NCI-H345 treated with DMSO at 0.1 percent for 48 hours (cell line): ENCODE results near the gene KIAA1671.
A peak's percentile ranks its signal among the peaks of the same experiment; 100 is the strongest.
"Not testable (repeated sequence)": the region's sequence is repeated elsewhere in the genome, so short reads cannot be mapped to it uniquely, and the experiment has no call there.

Experiments
- DNase-seq: peaks from one replicate; lab custom pipeline; 2025; ENCODE audit not compliant: unreplicated experiment; lab: John Stamatoyannopoulos, UW

Gene KIAA1671

DNA sequence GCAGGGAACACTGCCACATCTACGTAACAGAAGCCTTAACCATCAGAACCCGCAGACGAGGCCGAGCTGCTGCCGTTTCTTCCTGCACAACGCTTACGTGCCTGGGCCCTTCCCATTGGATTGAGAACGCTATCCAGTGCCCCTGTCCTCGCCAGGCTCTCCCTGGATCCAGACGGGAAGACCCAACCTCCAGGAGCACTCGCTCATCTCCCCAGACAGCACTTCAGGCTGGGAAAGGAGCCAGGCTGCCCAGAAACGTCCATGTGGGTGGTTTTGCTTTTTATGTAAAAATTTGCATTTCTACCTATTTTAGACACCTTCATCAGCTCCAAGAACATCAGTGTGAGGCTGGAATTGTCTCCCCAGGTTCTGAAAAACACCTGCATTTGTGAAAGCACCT, 239.9 kb downstream of the KIAA1671 start:
- no peak for DNase-seq

DNA sequence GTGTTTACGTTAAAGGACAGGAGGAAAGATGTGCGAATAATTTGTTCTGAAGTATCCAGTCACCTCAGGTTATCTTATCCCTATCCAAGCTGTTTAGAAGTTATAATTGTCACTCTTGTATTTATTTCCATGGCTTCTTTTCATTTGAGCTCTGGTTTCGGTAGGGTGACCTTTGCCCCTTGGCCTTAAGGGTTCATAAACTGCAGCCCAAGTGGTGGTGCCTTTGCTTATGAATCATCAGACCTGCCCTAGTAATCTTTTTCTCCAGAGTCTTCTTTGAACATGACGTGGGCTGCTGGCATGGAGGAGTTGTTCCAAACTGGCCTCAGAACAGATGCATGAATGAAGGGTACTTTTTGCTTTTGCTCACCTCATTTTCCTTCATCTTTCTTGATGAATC, 240.6 kb downstream of the KIAA1671 start:
- DNase-seq: no peak

DNA sequence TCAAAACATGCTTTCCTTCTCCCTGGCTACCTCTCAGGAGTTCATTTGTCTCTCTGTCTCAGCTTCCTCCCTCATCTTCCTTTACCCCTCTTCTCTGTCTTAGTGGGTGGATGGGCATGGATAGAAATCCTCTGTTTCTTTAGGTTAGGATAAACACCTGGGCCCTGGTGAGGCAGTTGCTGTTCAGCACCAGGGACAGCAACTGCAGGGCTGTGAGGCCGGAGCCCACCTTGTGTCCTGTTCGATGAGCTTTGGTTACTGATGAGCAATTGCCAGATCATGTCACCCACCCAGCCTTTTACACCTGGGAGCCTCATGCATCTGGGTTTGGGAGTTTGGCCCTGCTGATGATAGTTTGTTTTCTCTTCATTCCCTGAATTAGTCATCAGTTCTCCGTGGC, 241.0 kb downstream of the KIAA1671 start:
- DNase-seq: no peak

DNA sequence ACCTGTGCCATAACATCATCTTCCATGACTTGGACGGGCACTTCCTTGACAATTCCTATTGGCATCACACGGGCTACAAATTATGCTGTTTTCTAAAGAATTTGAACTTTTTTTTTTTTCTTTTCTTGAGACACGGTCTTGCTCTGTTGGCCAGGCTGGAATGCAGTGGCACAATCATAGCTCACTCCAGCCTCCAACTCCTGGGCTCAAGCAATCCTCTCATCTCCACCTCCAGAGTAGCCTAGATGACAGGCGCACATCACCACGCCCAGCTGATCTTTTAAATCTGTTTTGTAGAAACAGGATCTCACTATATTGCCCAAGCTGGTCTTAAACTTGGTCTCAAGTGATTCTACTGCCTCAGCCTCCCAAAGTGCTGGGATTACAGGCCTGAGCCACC, 243.8 kb downstream of the KIAA1671 start:
- DNase-seq: no peak

DNA sequence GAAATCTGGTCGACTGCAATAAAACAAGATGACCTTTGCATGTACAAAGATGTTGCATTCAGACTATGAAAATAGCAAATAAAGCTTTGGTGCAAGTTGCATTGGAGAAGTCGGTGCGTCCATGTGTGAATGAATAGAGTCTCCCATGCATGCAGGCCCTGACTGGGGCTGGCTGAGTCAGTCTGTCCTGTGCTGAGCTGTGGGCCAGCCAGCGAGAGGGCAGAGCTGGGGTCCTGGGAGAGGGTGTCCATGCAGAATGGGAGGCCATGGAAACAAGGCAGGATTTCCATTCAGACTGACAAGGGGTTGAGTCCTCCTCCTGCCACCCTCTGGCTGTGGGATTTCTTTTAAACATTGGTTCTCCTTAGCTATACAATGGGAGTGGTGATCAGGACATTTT, 244.8 kb downstream of the KIAA1671 start:
- no peak for DNase-seq

GRCh38 chr22:25199731-25200520, 247.4 kb downstream of the KIAA1671 start, which contains the start of gene CRYBB3:
Gene CRYBB3 (plus strand): TSS chr22:25199858. CDS start chr22:25201397, 1,539 bp downstream.
- DNase-seq: no peak

DNA sequence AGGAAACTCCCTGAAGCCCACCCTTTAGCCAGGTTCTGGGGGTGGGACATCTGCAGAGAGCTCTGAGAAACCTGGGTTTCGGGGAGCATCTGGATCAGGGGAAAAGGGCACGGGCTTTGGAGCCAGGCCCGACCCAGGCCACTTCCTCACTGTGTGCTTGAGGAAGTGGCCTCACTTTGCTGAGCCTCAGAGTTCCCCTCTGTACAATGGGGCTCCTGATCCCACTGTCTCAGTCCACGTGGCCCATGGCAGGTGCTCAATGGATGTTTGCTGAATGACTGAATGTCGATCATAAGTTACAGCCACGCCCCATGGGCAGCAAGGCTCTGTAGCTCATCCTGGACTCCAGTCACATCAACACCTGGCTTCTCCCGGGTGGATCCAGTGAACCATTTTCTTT, 248.5 kb downstream of the KIAA1671 start:
- no peak for DNase-seq

DNA sequence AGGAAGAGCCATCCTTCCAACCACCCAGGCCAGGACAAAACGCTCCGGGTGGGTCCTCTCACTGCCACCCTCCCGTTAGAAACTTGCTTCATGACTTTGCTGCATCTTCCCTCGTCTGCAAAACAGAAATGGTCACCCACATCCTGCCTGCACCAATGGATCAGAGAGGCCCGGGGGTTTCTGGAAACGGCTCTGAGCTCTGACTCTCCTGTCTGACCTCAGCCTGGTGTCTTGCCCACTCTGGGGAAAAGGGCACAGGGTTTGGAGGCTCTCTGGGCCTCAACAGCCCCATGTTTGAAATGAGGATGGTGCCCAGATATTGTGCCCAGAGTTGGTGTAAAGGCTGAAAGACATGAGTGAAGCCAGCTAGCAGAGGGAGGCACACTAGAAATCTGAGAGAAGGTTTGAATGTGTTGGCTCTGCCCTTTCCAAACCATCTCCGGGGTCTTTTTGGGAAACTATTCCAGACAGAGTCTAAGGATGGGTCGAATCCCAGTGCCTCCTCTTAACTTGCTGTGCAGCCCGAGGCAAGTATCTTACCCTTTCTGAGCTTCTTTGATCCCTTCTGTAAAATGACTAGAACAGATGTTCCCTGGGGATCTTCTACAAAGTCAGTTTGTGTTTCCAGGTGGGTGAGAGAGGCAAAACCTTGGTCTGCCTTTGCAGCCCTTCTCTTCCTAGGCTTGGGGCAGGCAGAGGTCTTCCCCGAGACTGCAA, 249.2 kb downstream of the KIAA1671 start:
- DNase-seq: no peak

- peak; percentile 13 for DNase-seq
Observed at GRCh38 chr22:25202290-25202921, 249.9 kb downstream of the KIAA1671 start.

DNA sequence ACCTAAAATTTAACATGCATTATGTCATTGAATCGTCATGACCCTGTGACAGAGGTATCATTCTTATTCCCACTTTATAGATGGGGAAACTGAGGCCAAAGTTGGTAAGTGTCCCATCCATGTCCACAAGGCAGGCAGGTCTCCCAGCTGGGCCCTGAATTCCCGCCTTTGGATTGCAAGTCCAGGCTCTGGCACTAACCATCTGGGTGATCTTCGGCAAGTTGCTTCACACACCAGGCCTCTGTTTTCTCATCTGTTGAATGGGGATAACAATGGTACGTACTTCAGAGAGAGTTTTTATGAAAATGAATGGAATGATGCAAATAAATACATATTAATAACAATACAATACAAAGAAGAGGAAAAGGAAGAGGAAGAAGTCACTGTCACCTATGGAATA, 250.6 kb downstream of the KIAA1671 start:
- no peak for DNase-seq

GRCh38 chr22:25204547-25204946, 252.0 kb downstream of the KIAA1671 start:
- not testable (repeated sequence) for DNase-seq

DNA sequence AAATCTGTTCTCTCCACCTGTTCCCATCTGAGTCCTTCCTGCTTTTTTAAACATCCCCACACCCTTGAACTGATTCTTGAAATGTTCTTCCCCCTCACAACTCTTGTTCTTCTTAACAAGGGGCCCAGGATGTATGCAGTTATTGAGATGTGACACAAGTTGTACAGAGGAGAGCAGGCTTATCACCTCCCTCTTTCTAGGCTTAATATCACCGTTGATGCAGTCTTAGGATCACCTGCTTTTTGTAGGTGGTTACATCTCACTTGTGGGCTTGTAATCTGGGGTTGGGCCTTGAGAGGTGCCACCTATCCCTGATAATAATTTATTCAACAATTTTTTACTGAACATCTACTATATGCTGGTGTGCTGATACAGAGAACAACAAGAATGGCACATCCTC, 253.3 kb downstream of the KIAA1671 start:
- DNase-seq: no peak

DNA sequence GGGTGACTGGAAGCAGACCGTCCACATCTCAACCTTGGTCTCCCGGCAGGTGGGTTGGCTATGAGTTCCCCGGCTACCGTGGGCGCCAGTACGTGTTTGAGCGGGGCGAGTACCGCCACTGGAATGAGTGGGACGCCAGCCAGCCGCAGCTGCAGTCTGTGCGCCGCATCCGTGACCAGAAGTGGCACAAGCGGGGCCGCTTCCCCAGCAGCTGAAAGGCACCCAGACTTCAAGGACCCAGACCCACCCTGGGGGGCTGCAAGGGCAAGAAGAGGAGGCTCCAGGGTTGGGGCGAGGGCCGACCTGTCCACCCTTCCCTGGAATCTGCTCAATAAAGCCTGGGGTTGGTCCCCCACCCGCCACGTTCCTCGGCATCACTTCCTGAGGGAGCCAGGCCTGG, 254.5 kb downstream of the KIAA1671 start:
- DNase-seq: no peak

DNA sequence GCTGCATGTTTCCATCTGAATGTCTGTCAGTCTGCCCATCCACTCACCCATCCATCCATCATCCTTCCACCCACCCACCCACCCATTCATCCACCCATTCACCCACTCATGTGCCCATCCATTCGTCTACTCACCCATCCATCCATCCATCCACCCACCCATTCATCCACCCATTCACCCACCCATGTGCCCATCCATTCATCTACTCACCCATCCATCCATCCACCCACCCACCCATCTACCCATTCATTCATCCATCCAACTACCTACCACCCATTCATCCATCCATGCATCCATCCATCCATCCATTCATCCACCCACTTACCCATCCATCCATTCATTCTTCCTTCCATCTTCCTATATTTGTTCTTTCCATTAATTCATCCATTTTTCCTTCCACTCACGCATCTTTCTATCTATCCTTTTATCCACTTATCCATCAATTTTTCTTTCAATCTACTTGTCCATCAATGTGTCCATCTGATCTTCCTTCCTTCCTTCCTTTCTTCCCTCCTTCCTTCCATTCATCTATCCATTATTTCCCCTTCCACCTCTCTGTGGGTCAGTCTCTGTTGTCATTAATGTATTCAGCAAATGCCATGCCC, 255.1 kb downstream of the KIAA1671 start:
- no peak for DNase-seq

- no peak for DNase-seq
Observed at GRCh38 chr22:25208328-25208727, 255.8 kb downstream of the KIAA1671 start.

- DNase-seq: no peak
Observed at GRCh38 chr22:25208743-25209505, 256.4 kb downstream of the KIAA1671 start.

DNA sequence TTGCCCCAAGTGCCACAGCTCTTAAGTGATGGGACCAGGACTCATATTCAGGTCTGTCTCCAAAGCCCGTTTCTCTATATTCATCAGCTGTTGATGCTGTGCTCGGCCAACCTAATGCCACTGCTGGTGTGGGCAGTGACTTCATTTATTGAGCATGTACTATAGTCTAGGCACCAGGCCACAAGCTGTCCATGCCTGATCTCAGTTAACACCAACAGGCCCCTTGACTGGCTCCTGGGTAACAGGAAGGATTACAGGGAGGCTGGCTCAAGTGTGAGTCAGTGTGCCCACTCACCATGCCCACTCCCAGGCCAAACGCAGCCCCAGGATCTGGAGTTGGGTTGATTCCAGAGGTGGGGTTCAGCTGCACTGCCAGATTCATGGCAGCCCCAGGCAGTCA, 258.3 kb downstream of the KIAA1671 start:
- no peak for DNase-seq

DNA sequence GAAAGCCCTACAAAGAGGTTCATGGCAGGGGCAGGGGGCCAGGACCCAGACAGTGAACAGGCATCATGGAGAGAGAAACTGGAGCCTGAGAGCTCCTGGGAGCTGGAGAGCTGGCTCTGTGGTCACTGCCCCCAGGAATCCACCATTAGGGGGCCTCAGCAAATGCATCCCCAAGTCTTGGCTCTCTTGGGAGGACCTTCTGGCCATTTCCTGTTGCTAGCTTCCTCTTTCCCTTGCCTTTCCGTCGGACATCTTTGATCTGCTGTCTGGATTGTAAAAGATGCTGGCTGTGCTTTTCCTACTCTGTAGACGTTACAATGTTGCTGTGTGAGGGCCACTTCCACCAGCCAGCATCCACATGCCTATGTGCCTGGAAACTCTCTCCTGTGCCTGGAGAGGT, 259.8 kb downstream of the KIAA1671 start:
- DNase-seq: no peak

DNA sequence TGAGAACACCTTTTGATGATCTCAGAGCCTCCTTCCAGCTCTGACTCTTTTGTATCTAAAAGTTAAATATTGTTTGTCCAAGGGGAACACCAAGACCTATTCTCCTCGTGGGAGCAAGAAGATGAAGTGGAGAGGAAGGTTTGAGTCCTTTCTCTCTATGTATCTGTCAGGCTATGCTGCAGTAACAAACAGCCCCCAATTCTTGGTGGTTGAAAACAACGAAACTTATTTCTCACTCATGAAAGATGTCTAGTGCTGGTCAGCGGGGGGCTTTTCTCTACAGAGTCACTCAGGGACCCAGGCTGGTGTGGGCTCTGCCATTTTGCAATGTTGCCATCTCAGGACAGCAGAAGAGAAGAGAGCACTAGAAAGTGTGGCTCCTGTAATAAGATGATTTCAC, 260.7 kb downstream of the KIAA1671 start:
- no peak for DNase-seq

DNA sequence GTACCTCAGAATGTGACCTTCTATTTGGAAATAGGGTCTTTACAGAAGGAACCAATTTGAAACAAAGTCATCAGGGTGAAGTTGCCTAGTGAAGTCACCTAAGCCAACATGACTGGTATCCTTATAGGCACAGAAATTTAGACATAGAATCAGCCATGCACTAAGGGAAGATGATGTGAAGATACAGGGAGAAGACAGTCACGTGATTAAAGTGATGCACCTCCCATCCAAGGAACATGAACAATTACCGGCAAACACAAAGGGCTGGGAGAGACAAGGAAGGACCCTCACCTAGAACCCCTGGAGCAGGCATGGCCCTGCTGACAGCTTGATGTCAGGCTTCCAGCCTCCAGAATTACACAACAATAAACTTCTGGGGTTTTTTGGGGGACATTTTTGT, 263.7 kb downstream of the KIAA1671 start:
- DNase-seq: no peak

- no peak for DNase-seq
Observed at GRCh38 chr22:25219211-25219689, 266.7 kb downstream of the KIAA1671 start, which contains the start of gene CRYBB2. Gene CRYBB2 (plus strand): TSS chr22:25219639. CDS start chr22:25221430, 1,791 bp downstream.
